Natural killer cell (primary cell): ENCODE data around the gene NCKAP1. TPM values are rescaled to one million over a fixed set of nuclear protein-coding genes. Genes with fewer than 3 reads are reported as not detected.

ENCODE experiments used
- ATAC-seq, 3 donors: fragments of 150-1000 bp in 2 of 3; fragments of 200-7000 bp in 1 of 3; cut with Tn5 transposase; 1 replicate in 1 of 3; 2 replicates in 2 of 3; pipeline ENCODE4 v1.10.0; 2021; ENCODE audit warnings: mild to moderate bottlenecking in 2 of 3, moderate library complexity in 2 of 3
- DNase-seq, 2 donors: peaks; one replicate each; pipeline versions ENCODE4 v3.0.0 to v3.0.0-alpha.2; 2013 to 2021; ENCODE audit warnings: mixed read lengths in 1 of 2
- H3K27ac ChIP-seq: one replicate; pipeline ENCODE4 v1.5.1; 2013; ENCODE audit warnings: mild to moderate bottlenecking, low read length
- H3K27me3 ChIP-seq: one replicate; pipeline ENCODE4 v1.6.1; 2013; ENCODE audit warnings: low read length; ENCODE audit not compliant: control insufficient read depth, insufficient read depth
- H3K36me3 ChIP-seq: one replicate; pipeline ENCODE4 v1.6.1; 2013; ENCODE audit warnings: low read length; ENCODE audit not compliant: control insufficient read depth, insufficient read depth
- H3K4me1 ChIP-seq: one replicate; pipeline ENCODE4 v1.6.1; 2013; ENCODE audit warnings: low read length; ENCODE audit not compliant: control insufficient read depth, insufficient read depth
- H3K4me3 ChIP-seq: one replicate; pipeline ENCODE4 v1.5.1; 2013; ENCODE audit warnings: low read length
- H3K9me3 ChIP-seq: one replicate; pipeline ENCODE4 v1.6.1; 2013; ENCODE audit warnings: low read length; ENCODE audit not compliant: control insufficient read depth, insufficient read depth
- H3K27ac Mint-ChIP-seq, 2 donors: one replicate each; pipeline ENCODE4 v1.8.0; 2022; ENCODE audit warnings: mild to moderate bottlenecking in 2 of 2, mixed read lengths in 2 of 2, moderate library complexity in 1 of 2
- H3K27me3 Mint-ChIP-seq, 2 donors: one replicate each; pipeline ENCODE4 v1.8.0; 2022; ENCODE audit warnings: low read depth in 2 of 2, mixed read lengths in 2 of 2
- H3K36me3 Mint-ChIP-seq: one replicate; pipeline ENCODE4 v1.8.0; 2022; ENCODE audit warnings: mixed read lengths
- H3K4me1 Mint-ChIP-seq, 2 donors: one replicate each; pipeline ENCODE4 v1.8.0; 2022; ENCODE audit warnings: mixed read lengths in 2 of 2
- H3K4me3 Mint-ChIP-seq: one replicate; pipeline ENCODE4 v1.8.0; 2022; ENCODE audit warnings: mild to moderate bottlenecking, moderate library complexity, mixed read lengths
- H3K9me3 Mint-ChIP-seq, 2 donors: one replicate each; pipeline ENCODE4 v1.8.0; 2022; ENCODE audit warnings: mixed read lengths in 2 of 2
- CTCF ChIP-seq: fragments of 200-600 bp; IDR thresholded peaks from one replicate; pipeline ENCODE4 v1.8.0; 2022; ENCODE audit warnings: antibody characterized with exemption
- WGBS: methylation state at CpG from one replicate; pipeline ENCODE4 v1.1.7; 2013; ENCODE audit warnings: missing lambda C conversion rate; ENCODE audit not compliant: insufficient coverage; 5-methylcytosine and 5-hydroxymethylcytosine counted together
- intact Hi-C: fragments of 100-400 bp; cut with micrococcal nuclease; formaldehyde crosslinking; loops from one replicate; pipeline ENCODE4 v1.14.2; 2022
- total RNA-seq, 4 donors: library from RNA; stranded (reverse); fragments of 120-200 nt in 1 of 4; gene quantifications; one replicate each; pipeline versions ENCODE4 v1.2.3 to v1.2.4, GENCODE V29; 2013 to 2022

NCKAP1 gene
- total RNA-seq, 3 donors from 2014 or later (not counting 1 experiment from before 2014, with no cell fraction given): 8.4 to 12.3 (median 10.4) TPM

DNA sequence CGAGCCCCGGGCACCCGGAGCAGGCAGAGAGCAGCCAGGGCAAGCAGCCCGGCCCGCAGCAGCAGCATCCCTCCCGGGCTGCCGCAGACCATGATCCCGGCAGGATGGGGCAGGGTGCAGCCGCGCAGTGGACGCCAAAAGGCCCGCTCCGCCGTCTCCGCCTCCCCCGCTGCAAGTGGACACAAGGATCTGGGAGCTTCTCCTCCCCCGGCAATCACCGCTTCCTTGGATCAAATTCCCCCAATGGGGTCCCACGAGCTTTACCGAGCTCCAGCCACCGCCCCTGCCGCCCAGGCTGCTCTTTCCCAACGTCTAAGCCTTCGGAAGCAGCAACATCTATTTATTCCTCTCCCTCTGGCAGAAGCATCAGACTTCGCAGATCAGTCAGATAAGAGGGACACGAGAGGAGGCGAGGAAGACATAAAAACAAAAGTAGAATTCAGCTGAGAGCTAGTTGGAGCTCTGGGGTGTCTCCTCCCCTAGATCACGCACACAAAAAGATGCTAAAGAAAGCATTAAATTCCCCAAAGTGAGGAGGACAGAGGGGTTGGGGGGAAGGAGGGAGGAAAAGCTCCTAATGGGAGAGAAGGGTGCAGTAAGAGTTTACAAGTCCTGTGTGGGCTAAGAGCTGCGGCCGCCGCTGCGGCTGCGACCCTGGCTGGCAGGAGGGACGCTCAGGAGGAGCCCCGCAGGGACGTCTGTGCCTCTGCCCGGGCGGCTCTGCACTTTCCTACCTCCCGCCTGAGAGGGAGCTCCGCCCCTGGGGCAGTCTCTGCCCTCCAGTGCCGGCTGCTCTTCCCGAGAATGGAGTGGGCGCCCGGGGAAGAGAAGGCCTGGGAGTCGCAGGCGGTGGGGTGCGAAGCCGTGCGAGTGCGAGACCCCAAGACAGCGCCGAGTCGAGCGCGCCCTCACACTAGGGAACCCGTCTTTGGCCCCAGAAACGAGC, 171.5 kb downstream of the NCKAP1 start, which contains the start of gene FRZB:
TSS of gene FRZB (minus strand) at position 177 of the 946 bp plus-strand sequence. CDS start at position 92, 85 bp downstream.
- WGBS: 4% methylated on average over 53 of the region's 57 CpGs
- Histone ChIP-seq H3K27ac (no peak within 1 kb of the TSS), H3K27me3 (peaks cover 7% of the 10 kb centered on the region), H3K36me3 (no peaks in the 10 kb centered on the region), H3K4me3 (no peak within 1 kb of the TSS), H3K4me1 (peaks cover 8% of the 10 kb centered on the region), H3K9me3 (no peaks in the 10 kb centered on the region)
- DNase-seq: no peak
- Mint-ChIP-seq H3K36me3 (peaks cover 7% of the 10 kb centered on the region), H3K4me3 (no peak within 1 kb of the TSS), H3K27me3 (peaks cover 42 to 46% of the 10 kb centered on the region in 2 donors), H3K4me1 (peaks cover 0 to 5% of the 10 kb centered on the region in 2 donors), H3K27ac (no peak within 1 kb of the TSS), H3K9me3 (no peaks in the 10 kb centered on the region)
- no peak for ATAC-seq
- TF ChIP-seq CTCF: no peak
- intact Hi-C loops: no loop called here

- ATAC-seq (no peak), DNase-seq (no peak)
- Histone ChIP-seq H3K4me3 (no peak overlapping the region), H3K27ac (no peak overlapping the region), H3K36me3 (no peaks in the 10 kb centered on the region), H3K4me1 (peaks cover 8% of the 10 kb centered on the region), H3K9me3 (no peaks in the 10 kb centered on the region), H3K27me3 (peaks cover 7% of the 10 kb centered on the region)
- 19% methylated on average over 19 of the region's 19 CpGs for WGBS
- Mint-ChIP-seq H3K9me3 (no peaks in the 10 kb centered on the region), H3K27ac (no peak overlapping the region), H3K4me1 (peaks cover 0 to 5% of the 10 kb centered on the region in 2 donors), H3K27me3 (peaks cover 39 to 46% of the 10 kb centered on the region in 2 donors), H3K36me3 (peaks cover 7% of the 10 kb centered on the region), H3K4me3 (no peak overlapping the region)
- intact Hi-C loops: no loop called here
- no peak for TF ChIP-seq CTCF
Measured at GRCh38 chr2:182866095-182866460, 172.2 kb downstream of the NCKAP1 start.

GRCh38 chr2:182864949-182865570, 173.2 kb downstream of the NCKAP1 start:
- no peak for ATAC-seq
- H3K9me3 ChIP-seq: no peaks in the 10 kb centered on the region
- Mint-ChIP-seq H3K27ac (no peak overlapping the region), H3K4me1 (peaks cover 0 to 5% of the 10 kb centered on the region in 2 donors), H3K4me3 (no peak overlapping the region), H3K9me3 (no peaks in the 10 kb centered on the region), H3K27me3 (peaks cover 39 to 49% of the 10 kb centered on the region in 2 donors), H3K36me3 (peaks cover 7% of the 10 kb centered on the region)
- no peak overlapping the region for H3K27ac ChIP-seq
- TF ChIP-seq CTCF: no peak
- H3K4me3 ChIP-seq: no peak overlapping the region
- no peaks in the 10 kb centered on the region for H3K36me3 ChIP-seq
- intact Hi-C loops: no loop called here
- peaks cover 8% of the 10 kb centered on the region for H3K4me1 ChIP-seq
- H3K27me3 ChIP-seq: peaks cover 6% of the 10 kb centered on the region
- WGBS: 91% methylated on average over 3 of the region's 4 CpGs
- DNase-seq: no peak
